Loucy (cell line): ENCODE data around the gene GALNT5.

Experiments
- CTCF ChIP-seq: fragments of 200-600 bp; sonication (generic); conservative IDR thresholded peaks from 2 replicates; pipeline ENCODE4 v1.5.1; 2014; ENCODE audit warnings: mild to moderate bottlenecking, antibody characterized with exemption, low read length
- EZH2phosphoT487 ChIP-seq: fragments of 200-600 bp; IDR thresholded peaks from 2 replicates; pipeline ENCODE4 v1.6.1; 2018; ENCODE audit warnings: antibody characterized with exemption, mild to moderate bottlenecking, moderate library complexity, borderline replicate concordance

- no peak for TF ChIP-seq CTCF
- no peak for TF ChIP-seq EZH2phosphoT487
Measured at GRCh38 chr2:157318884-157319283, 61.4 kb downstream of the GALNT5 start.
